DND-41 (cell line): ENCODE results near the gene TRMT112.

Experiments
- EZH2 ChIP-seq: IDR thresholded peaks from 3 replicates; pipeline ENCODE4 v1.6.1; 2012; ENCODE audit warnings: borderline replicate concordance, low read depth, mild to moderate bottlenecking, moderate library complexity, low read length, inconsistent platforms; ENCODE audit not compliant: severe bottlenecking
- TF ChIP-seq, protein P1 (sequence below): IDR thresholded peaks from 2 replicates; pipeline ENCODE4 v1.5.1; 2012; ENCODE audit warnings: borderline replicate concordance, low read length, moderate library complexity, mild to moderate bottlenecking; ENCODE audit not compliant: poor library complexity, severe bottlenecking; ENCODE audit errors: extremely low read depth

DNA sequence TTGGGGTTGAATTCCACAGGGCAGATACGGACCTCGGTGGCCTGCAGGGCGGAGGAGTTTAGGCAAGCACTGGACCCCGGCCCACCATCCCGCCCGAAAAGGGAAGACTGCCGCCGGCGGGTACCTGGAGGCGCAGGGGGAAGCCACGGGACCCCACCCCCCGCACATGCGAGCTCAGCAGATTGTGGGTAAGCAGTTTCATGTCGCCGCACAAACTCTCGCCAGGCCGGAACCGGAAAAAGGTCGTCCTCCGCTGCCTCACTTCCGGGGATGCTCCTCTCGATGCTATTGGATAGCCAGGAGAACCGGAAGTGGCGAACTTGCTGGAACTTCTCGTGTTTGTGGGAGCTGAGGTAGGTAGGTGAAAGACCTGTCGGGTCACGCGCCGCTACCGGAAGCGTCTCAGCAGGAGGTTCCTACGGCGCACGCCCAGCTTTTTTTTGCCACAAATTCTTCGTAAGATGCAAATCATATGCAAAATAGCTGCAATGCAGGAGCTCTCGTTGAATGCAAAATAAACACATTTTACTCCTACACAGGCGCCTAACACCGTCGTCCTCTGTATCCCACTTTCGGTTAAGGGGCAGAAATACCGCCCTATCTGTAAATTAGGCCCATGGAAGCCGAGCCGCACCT lies at the start of gene TRMT112:
- TF ChIP-seq, protein P1, sequence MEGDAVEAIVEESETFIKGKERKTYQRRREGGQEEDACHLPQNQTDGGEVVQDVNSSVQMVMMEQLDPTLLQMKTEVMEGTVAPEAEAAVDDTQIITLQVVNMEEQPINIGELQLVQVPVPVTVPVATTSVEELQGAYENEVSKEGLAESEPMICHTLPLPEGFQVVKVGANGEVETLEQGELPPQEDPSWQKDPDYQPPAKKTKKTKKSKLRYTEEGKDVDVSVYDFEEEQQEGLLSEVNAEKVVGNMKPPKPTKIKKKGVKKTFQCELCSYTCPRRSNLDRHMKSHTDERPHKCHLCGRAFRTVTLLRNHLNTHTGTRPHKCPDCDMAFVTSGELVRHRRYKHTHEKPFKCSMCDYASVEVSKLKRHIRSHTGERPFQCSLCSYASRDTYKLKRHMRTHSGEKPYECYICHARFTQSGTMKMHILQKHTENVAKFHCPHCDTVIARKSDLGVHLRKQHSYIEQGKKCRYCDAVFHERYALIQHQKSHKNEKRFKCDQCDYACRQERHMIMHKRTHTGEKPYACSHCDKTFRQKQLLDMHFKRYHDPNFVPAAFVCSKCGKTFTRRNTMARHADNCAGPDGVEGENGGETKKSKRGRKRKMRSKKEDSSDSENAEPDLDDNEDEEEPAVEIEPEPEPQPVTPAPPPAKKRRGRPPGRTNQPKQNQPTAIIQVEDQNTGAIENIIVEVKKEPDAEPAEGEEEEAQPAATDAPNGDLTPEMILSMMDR, result no peak
- TF ChIP-seq EZH2, result no peak
